Fibroblast of peridontal ligament (primary cell): Measurements from ENCODE around the gene MTCH2.
"Not testable (repeated sequence)": the region's sequence is repeated elsewhere in the genome, so short reads cannot be mapped to it uniquely, and the experiment has no call there.

Source experiments
- DNase-seq: peaks from one replicate; pipeline ENCODE4 v3.0.0-alpha.2; 2010; ENCODE audit errors: extremely low read depth

The MTCH2 gene

GRCh38 chr11:47636331-47636730, 6.0 kb downstream of the MTCH2 start:
- DNase-seq, result not testable (repeated sequence)

GRCh38 chr11:47631473-47631872, 10.9 kb downstream of the MTCH2 start:
- DNase-seq, result no peak

GRCh38 chr11:47628026-47628425, 14.3 kb downstream of the MTCH2 start:
- no peak for DNase-seq

- no peak for DNase-seq
Observed at GRCh38 chr11:47626234-47626633, 16.1 kb downstream of the MTCH2 start.

GRCh38 chr11:47620836-47621378, 21.5 kb downstream of the MTCH2 start:
- DNase-seq, result no peak

GRCh38 chr11:47617417-47617809, 24.9 kb downstream of the MTCH2 start:
- DNase-seq, result peak; percentile 84

- DNase-seq, result peak; percentile 94
Observed at GRCh38 chr11:47616726-47617416, 25.5 kb downstream of the MTCH2 start.

GRCh38 chr11:47615249-47615648, 27.1 kb downstream of the MTCH2 start:
- DNase-seq, result no peak

GRCh38 chr11:47611348-47611794, 31.0 kb downstream of the MTCH2 start:
- no peak for DNase-seq

GRCh38 chr11:47609675-47610074, 32.7 kb downstream of the MTCH2 start:
- no peak for DNase-seq

- DNase-seq, result peak; percentile 98
Observed at GRCh38 chr11:47607380-47607779, 35.0 kb downstream of the MTCH2 start.

GRCh38 chr11:47606731-47607130, 35.6 kb downstream of the MTCH2 start:
- no peak for DNase-seq

- DNase-seq, result no peak
Observed at GRCh38 chr11:47605921-47606320, 36.4 kb downstream of the MTCH2 start.

GRCh38 chr11:47603295-47603694, 39.1 kb downstream of the MTCH2 start:
- DNase-seq, result peak; percentile 48

- no peak for DNase-seq
Observed at GRCh38 chr11:47599902-47600301, 42.5 kb downstream of the MTCH2 start.

- no peak for DNase-seq
Observed at GRCh38 chr11:47595967-47596366, 46.4 kb downstream of the MTCH2 start.

- DNase-seq, result no peak
Observed at GRCh38 chr11:47595029-47595428, 47.3 kb downstream of the MTCH2 start.

GRCh38 chr11:47593934-47594855, 48.2 kb downstream of the MTCH2 start, which contains the start of gene C1QTNF4:
Gene C1QTNF4 (minus strand): TSS chr11:47594411. CDS start chr11:47590810, 3,601 bp downstream.
- DNase-seq, result no peak

- DNase-seq, result no peak
Observed at GRCh38 chr11:47593492-47593933, 48.8 kb downstream of the MTCH2 start.

GRCh38 chr11:47592970-47593369, 49.4 kb downstream of the MTCH2 start:
- no peak for DNase-seq

GRCh38 chr11:47592251-47592650, 50.1 kb downstream of the MTCH2 start:
- no peak for DNase-seq

GRCh38 chr11:47591764-47592163, 50.6 kb downstream of the MTCH2 start:
- no peak for DNase-seq
